Smooth muscle cell (in vitro differentiated cells): ENCODE results near the gene MYMK. TPM values are rescaled to one million over a fixed set of nuclear protein-coding genes. Genes with fewer than 3 reads are reported as not detected.

Experiments
- DNase-seq: peaks from one replicate; lab custom pipeline; 2025; ENCODE audit not compliant: unreplicated experiment; lab: John Stamatoyannopoulos, UW
- H2AFZ ChIP-seq: fragments of 200-600 bp; sonication (generic); 2 replicates; pipeline ENCODE4 v1.6.0; 2016; ENCODE audit warnings: antibody characterized with exemption, low read depth, mild to moderate bottlenecking
- H3F3A ChIP-seq: fragments of 200-600 bp; sonication (generic); 2 replicates; pipeline ENCODE4 v1.6.0; 2017; ENCODE audit warnings: antibody characterized with exemption, low read depth
- H3K27ac ChIP-seq: fragments of 200-600 bp; sonication (generic); 2 replicates; pipeline ENCODE4 v1.5.1; 2016; ENCODE audit warnings: low read depth, mild to moderate bottlenecking
- H3K27me3 ChIP-seq: fragments of 200-600 bp; sonication (generic); 2 replicates; pipeline ENCODE4 v1.6.1; 2016; ENCODE audit warnings: low read depth, mild to moderate bottlenecking
- H3K36me3 ChIP-seq: fragments of 200-600 bp; sonication (generic); 2 replicates; pipeline ENCODE4 v1.5.1; 2016; ENCODE audit warnings: low read depth
- H3K4me1 ChIP-seq: fragments of 200-600 bp; sonication (generic); 2 replicates; pipeline ENCODE4 v1.5.1; 2016; ENCODE audit warnings: low read depth
- H3K4me2 ChIP-seq: fragments of 200-600 bp; sonication (generic); 2 replicates; pipeline ENCODE4 v1.6.0; 2016; ENCODE audit warnings: mild to moderate bottlenecking
- H3K4me3 ChIP-seq: fragments of 200-600 bp; sonication (generic); 2 replicates; pipeline ENCODE4 v1.5.1; 2016; ENCODE audit warnings: mild to moderate bottlenecking
- H3K79me2 ChIP-seq: fragments of 200-600 bp; sonication (generic); 2 replicates; pipeline ENCODE4 v1.6.0; 2016; ENCODE audit warnings: low read depth, mild to moderate bottlenecking
- H3K9ac ChIP-seq: fragments of 200-600 bp; sonication (generic); 2 replicates; pipeline ENCODE4 v1.6.0; 2016; ENCODE audit warnings: low read depth
- H3K9me3 ChIP-seq: fragments of 200-600 bp; sonication (generic); replicated peaks from 2 replicates; pipeline ENCODE4 v1.5.1; 2016; ENCODE audit warnings: low read depth
- H4K20me1 ChIP-seq: fragments of 200-600 bp; sonication (generic); 2 replicates; pipeline ENCODE4 v1.6.0; 2016; ENCODE audit warnings: low read depth
- WGBS: methylation state at CpG from one replicate; pipeline ENCODE4 v1.1.7; 2016; ENCODE audit warnings: low lambda C conversion rate; 5-methylcytosine and 5-hydroxymethylcytosine counted together
- polyA plus RNA-seq: library from polyadenylated mRNA; unstranded; fragments of >200 nt; fragmentation: Nextera tagmentation; extraction: Ambion mirVana; gene quantifications from 2 replicates; pipeline ENCODE4 v1.2.1, GENCODE V29; 2016
- total RNA-seq: library from RNA; depleted of rRNA; stranded (reverse); fragments of >200 nt; gene quantifications from 2 replicates; pipeline ENCODE4 v1.2.3, GENCODE V29; 2014
- TF ChIP-seq, protein P1 (sequence below): fragments of 200-600 bp; sonication (generic); IDR thresholded peaks from 2 replicates; pipeline ENCODE4 v1.5.1; 2017; ENCODE audit warnings: borderline replicate concordance, mild to moderate bottlenecking, antibody characterized with exemption; ENCODE audit not compliant: insufficient read depth, poor library complexity, severe bottlenecking

MYMK gene
- total and polyA plus RNA-seq, 2 experiments from 2014 or later = not detected

DNA sequence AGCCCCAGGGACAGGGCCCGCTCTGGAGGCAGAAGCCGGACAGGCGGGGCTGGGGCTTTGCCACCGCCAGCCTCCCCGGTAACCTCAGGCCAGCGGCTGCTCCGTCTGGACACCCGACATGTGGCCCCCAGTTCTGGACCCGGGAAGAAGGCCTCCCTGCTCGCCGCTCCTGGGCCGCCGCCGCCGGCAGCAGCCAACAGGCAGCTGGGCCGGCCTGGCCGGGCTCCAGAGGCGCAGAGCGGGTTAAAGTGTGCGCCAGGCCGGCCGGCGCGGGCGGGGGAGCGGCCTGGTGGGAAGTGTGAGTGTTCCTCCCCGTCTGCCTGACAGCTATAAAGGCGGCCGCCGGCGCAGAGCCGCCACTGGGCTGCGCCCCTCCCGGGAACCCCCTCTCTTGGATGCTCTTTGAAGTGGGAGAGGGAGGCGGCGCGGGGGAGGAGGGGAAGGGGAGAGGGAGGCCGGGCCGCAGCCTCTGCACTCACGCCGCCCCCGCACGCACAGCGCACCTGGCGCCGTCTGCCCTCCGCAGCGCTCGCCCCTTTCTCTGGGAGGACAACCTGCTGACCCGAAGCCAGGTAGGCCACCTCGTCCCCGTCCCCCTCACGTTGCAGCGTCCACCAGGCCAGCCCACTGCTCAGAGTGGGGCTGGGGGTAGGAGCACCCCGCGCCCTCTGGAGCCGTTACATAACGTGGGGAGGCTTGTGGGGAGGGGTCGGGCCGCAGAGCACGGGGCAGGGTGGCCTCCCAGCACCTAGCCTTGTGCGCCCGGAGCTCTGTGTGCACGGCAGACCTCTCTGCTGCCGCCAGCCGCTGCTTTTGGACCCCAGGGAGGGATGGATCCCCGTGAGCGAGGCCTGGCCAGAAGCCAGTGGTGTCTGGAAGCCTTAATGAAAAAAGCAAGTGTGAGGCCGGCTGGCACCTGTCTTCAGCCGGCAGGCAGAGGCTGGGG lies 9.9 kb upstream of the MYMK start, which contains the start of gene ADAMTSL2:
ADAMTSL2 (plus strand) TSS at position 359 of the 946 bp plus-strand sequence. CDS start 2,009 bp downstream, outside the sequence.
- H3F3A ChIP-seq = no peaks in the 10 kb centered on the region
- WGBS = 8% methylated on average over 54 of the region's 70 CpGs
- no peaks in the 10 kb centered on the region for H3K36me3 ChIP-seq
- H3K27ac ChIP-seq = no peak within 1 kb of the TSS
- TF ChIP-seq, protein P1, sequence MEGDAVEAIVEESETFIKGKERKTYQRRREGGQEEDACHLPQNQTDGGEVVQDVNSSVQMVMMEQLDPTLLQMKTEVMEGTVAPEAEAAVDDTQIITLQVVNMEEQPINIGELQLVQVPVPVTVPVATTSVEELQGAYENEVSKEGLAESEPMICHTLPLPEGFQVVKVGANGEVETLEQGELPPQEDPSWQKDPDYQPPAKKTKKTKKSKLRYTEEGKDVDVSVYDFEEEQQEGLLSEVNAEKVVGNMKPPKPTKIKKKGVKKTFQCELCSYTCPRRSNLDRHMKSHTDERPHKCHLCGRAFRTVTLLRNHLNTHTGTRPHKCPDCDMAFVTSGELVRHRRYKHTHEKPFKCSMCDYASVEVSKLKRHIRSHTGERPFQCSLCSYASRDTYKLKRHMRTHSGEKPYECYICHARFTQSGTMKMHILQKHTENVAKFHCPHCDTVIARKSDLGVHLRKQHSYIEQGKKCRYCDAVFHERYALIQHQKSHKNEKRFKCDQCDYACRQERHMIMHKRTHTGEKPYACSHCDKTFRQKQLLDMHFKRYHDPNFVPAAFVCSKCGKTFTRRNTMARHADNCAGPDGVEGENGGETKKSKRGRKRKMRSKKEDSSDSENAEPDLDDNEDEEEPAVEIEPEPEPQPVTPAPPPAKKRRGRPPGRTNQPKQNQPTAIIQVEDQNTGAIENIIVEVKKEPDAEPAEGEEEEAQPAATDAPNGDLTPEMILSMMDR = no peak
- H2AFZ ChIP-seq = peak within 1 kb of the TSS; percentile 45
- H3K27me3 ChIP-seq = no peaks in the 10 kb centered on the region
- H3K4me3 ChIP-seq = peak within 1 kb of the TSS; percentile 46
- no peak within 1 kb of the TSS for H3K9ac ChIP-seq
- H4K20me1 ChIP-seq = no peaks in the 10 kb centered on the region
- peaks cover 4% of the 10 kb centered on the region for H3K79me2 ChIP-seq
- peaks cover 12% of the 10 kb centered on the region for H3K4me1 ChIP-seq
- no peaks in the 10 kb centered on the region for H3K9me3 ChIP-seq
- DNase-seq = peak; percentile 33
- peak within 1 kb of the TSS; percentile 91 for H3K4me2 ChIP-seq

DNA sequence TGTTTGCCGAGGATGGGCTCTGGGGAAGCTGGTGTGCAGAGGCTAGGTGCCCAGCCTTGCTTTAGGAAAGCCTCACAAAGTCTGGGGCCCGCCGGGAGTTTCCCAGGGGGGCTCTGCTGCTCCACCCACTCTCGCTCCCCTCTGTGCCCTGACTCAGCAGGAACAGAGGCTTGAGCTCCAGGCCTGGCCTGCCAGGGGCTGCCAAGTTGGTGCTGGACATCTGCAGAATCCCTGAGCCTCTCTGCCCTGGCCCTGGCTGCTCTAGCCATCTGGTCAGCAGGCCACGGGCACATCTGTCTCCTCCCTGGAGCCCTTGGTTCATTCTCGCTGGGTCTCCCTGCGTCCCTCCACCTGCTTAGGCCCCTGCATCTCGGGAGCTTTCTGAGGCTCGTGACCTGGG lies 9.1 kb upstream of the MYMK start:
- no peaks in the 10 kb centered on the region for H4K20me1 ChIP-seq
- peak overlapping the region; percentile 91 for H3K4me2 ChIP-seq
- H3K4me1 ChIP-seq = peaks cover 12% of the 10 kb centered on the region
- peak overlapping the region; percentile 45 for H2AFZ ChIP-seq
- H3K27ac ChIP-seq = no peak overlapping the region
- H3K4me3 ChIP-seq = peak overlapping the region; percentile 46
- WGBS = 63% methylated on average over 9 of the region's 9 CpGs
- no peaks in the 10 kb centered on the region for H3K36me3 ChIP-seq
- H3K9ac ChIP-seq = no peak overlapping the region
- no peaks in the 10 kb centered on the region for H3K27me3 ChIP-seq
- H3F3A ChIP-seq = no peaks in the 10 kb centered on the region
- no peak for DNase-seq
- TF ChIP-seq, protein P1 = no peak
- no peaks in the 10 kb centered on the region for H3K9me3 ChIP-seq
- H3K79me2 ChIP-seq = peaks cover 4% of the 10 kb centered on the region

DNA sequence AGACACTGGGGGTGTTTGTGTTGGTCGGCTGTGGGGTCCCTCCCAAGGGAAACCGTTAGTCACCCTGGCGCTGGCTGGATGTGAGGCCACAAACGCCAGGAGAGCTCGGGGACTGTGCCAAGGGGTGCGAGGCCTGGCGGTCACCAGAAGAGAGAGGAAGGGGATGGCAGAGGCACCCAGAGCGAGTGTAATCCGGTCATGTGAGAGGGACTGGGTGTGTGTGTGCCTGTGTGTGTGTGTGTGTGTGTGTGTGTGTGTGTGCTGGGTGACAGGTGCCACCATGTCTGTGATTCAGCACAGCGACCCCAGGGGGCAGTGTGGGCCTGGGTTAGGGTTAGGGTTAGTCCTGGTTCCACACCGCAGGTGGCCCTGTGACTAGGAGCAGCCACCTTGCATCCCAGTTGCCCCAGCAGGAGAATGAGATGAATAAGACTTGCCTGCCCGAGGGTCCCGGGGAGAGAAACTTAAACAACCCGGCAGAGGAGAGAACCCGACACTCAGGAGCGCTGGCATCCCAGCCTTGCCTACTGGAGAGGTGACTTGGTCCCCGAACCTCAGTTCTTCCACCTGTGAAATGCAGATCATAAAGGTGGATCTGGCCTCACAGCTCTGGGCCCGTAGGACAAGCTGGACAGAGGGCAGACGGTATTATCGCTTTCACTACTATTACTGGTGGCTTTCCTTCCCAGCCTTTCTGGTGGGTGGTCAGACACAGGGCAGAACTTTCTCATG lies 8.3 kb upstream of the MYMK start:
- peak; percentile 8 for DNase-seq

More for the DNA sequence above, 8.3 kb upstream of the MYMK start:
- H3K27me3 ChIP-seq = no peaks in the 10 kb centered on the region
- H3K4me2 ChIP-seq = no peak overlapping the region
- no peaks in the 10 kb centered on the region for H3K36me3 ChIP-seq
- H3F3A ChIP-seq = no peaks in the 10 kb centered on the region
- H4K20me1 ChIP-seq = no peaks in the 10 kb centered on the region
- 75% methylated on average over 20 of the region's 20 CpGs for WGBS
- no peak overlapping the region for H3K27ac ChIP-seq
- no peaks in the 10 kb centered on the region for H3K9me3 ChIP-seq
- no peak overlapping the region for H2AFZ ChIP-seq
- H3K79me2 ChIP-seq = peaks cover 4% of the 10 kb centered on the region
- H3K4me3 ChIP-seq = no peak overlapping the region
- no peak overlapping the region for H3K9ac ChIP-seq
- TF ChIP-seq, protein P1 = peak; percentile 50
- peaks cover 12% of the 10 kb centered on the region for H3K4me1 ChIP-seq
